Fibroblast of the conjunctiva (primary cell): ENCODE measurements around the gene SLC25A48.

ENCODE experiments used
- DNase-seq: peaks from one replicate; pipeline ENCODE4 v3.0.0-alpha.2; 2010; ENCODE audit warnings: low read depth

Gene SLC25A48, protein sequence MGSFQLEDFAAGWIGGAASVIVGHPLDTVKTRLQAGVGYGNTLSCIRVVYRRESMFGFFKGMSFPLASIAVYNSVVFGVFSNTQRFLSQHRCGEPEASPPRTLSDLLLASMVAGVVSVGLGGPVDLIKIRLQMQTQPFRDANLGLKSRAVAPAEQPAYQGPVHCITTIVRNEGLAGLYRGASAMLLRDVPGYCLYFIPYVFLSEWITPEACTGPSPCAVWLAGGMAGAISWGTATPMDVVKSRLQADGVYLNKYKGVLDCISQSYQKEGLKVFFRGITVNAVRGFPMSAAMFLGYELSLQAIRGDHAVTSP

DNA sequence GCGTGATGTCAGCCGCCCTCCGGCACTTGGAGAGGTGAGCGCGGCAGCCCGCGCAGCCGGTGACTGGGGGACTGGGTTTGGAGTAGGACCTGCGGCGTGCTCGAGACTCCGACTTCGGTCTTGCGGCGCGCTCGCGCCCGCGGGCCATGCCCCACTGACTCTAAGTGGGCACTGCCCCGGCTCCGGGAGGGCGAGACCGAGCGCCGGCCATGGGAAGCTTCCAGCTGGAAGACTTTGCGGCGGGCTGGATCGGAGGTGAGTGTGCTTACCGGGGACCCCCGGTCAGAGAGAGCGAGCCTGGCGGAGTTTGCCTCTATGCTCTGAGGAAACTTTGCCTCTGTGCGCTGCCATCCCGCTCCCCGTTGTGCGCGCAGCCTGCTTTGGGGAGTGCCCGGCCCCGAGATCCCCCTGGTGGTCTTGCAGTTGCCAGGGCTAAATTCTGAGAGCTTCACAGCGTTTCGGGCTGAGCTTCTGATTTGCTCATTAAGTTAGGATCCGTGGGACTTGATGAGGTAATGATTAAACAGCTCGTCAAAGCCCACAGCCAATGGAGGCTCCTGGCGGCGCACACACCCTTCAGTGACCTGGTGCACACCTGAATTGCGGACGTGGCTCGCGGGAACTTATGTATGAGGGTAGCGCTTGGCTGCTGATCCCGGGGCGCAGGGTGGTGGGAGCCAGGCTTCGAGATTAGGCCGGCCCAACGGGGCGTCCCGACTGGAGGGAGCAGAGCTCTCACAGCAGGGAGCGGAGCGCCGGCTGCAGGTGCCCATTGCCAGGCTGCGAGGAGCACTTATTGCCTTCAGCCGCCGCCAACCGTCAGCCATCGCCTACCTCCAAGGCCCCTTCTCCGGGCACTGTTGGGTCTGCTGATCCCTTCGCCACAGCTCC, at the start of gene SLC25A48:
TSS of gene SLC25A48 (plus strand) at position 25 of the 891 bp plus-strand sequence. CDS start at position 210, 185 bp downstream.
- DNase-seq: peak; percentile 2

DNA sequence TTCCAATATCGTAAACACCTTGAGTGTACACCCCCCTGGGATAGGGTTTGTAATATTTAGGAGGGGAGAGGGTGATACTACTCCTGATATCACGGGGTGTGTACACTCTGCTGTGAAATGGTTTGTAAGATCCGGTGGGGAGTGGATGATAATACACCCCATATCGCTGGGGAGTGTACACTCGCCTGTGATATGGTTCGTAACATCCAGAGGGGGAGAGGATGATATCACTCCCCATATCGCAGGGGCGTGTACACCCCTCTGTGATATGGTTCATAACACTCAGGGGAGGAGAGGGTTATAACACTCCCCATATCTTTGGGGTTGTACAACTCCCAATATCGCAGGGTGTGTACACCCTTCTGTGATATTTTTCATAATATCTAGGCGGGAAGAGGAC, 33.8 kb upstream of the SLC25A48 start:
- no peak for DNase-seq

DNA sequence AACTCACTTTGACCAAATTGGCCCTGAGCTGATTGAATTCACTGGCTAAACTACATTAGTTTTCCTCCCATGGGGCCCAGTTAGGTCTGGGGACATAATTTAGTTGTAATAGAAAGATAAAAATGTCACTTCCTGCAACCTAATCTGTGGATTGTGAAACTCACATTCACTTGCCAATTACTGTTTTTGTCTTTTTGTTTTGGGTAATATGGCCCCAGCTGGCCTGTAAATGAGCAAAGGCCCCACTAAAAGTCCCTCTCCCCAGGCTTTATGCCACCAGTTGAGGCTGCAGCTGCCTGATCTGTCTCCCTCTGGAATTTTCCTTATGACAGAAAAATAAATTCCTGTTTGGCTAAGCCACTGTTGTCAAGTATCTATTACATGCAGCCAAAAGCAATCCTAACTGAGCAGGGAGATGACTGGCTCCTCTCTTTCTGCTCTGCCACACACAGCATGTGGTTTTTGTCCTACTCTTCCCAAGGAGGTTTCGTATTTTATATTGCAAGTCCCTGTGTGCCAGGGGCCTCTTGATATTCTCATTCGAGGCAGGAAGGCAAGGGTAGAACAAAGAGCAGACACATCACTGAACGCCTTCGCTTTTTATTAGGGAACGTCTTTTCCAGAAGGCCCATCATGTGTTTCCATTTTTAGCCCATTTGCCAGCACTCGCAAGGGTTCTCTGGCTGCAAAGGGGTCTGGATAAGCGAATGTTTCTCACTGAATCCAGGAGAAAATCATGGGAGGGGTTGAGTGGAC, 24.1 kb upstream of the SLC25A48 start:
- no peak for DNase-seq

DNA sequence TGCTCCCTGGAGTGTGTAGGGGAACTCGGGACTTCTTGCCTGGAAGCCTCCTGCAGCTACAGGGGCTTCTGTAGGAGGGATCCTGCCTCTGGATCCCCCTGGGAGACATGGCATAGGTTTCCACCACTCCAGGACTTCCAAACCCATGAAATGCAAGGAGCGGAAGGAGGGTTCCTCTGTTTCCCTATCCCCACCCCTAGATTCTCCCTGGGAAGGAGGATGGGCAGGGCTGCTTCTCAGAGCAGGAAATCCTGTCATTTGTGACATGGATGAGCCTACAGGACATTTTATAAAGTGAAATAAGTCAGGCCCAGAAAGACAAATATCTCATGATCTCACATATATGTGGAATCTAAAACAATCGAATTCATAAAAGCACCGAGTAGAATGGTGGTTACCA, 23.5 kb upstream of the SLC25A48 start:
- no peak for DNase-seq

DNA sequence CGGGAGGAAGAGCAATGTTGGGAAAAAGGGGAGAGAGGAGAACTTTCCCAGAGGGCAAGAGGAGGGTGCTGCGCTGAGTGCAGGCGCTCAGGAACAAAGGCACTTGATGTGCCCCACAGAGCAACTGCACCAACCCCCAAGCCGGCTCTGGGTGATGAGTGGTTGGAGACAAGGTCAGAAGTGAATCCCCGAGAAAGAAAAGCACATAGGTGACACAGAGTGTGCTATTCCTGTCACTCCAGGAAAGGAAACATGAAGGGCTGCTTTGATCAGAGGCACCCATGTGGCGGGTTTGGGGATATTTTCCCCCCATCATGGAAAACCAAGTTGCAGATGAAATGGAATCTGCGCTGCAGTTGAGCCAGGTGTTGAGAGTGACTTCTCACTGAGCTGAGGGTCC, 20.7 kb upstream of the SLC25A48 start:
- no peak for DNase-seq

DNA sequence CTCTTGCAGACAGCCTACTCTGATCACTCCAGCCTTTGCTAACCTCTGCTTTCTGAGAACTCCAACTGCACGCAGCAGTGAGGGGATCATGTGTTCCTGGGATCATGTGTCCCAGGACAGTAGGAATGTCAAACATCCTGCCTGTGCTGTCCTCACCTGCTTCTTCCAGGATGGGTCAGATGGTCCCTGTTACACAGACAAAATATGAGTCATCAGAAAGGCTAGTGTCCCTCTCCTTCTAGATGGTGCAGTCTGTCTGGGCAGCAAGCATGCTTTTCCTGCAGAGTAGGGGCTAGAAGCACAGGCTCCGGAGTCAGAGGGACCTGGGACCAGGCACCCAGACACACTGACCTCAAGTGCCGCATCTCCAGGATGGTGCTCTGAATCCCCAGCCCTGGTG, 20.1 kb upstream of the SLC25A48 start:
- DNase-seq: no peak

DNA sequence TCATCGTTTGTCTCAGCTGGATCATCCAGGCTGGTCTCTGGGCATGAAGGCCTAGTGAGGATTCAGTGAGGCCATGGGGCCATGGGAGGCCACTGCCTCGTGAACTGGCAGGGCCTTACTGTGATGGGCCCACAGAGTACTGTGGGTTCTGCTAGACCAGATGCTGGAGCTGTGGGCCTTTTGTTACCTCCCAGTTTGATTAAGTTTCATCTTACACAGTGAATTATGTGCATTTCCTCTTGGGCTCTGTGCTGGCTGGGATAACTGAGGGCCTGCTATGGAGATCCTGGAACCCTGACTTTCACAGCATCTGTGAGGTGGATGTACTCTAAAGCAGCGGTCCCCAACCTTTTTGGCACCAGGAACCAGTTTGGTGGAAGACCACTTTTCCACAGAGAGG, 19.7 kb upstream of the SLC25A48 start:
- DNase-seq: no peak

DNA sequence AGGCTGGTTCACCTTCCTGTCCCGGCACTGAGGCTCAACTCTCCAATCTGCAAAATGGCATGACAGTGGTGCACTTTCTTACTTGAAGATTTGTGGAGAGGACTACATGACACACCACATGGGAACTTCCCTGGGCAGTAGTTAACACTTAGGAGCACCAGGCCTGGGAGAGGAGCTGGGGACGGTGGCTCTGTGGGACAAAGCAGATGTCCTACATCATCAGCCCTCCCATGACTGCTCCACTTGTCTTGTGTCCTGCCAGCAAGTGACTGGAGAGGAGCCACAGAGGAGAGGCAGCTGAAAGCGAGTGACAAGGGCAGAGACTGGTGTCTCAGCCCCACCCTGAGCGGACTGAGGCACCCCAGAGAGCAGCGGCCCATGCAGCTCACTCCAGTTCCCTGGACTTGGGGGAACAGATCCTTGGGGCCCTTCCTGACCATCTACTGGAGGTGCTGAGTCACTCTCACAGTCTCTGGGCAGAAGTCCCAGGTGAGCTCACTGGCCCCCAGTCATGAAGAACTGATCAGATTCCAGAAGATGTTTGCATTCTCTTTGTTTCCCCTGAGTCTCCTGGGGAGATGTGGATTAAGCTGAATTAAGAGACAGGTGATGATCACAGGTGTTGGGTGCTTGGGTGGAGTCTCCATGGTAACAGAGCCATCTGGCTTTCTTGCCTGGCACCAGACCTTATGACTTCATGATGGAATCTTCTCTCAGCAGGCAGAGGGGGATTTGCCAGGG, 13.2 kb upstream of the SLC25A48 start:
- no peak for DNase-seq

DNA sequence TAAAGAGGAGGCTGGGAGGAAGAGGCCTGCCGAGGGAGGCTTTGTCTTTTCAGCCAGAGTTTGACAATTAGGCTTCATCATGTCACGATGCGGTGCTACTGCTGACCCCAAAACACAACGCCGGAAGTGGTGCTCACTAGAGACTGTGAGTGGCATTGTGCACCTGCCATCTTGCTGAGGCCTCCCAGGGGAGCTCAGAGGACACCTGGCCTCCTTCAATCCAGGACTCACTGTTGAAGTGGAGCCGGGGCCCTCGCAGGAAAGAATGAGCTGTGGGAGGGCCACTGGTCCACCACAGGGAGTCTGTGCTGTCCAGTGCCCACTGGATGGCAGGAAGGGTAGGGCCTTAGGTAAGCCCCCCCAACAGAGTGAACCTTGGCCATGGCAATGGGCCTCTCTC, 12.7 kb upstream of the SLC25A48 start:
- DNase-seq: no peak

DNA sequence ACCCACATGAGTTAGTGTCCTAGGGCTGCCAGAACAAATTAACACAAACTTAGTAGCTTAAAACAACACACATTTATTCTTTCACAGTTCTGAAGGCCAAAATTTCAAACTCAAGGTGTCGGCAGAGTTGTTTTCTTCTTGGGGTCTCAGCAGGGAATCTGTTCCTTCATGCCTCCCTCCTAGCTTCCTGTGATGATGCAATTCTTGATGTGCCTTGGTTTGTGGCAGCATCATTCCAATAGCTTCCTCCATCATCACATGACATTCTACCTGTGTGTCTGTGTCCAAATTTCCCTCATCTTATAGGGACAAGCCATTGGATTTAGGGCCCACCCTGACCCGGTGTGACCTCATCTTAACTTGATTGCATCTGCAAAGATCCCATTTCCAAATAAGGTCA, 12.2 kb upstream of the SLC25A48 start:
- no peak for DNase-seq

DNA sequence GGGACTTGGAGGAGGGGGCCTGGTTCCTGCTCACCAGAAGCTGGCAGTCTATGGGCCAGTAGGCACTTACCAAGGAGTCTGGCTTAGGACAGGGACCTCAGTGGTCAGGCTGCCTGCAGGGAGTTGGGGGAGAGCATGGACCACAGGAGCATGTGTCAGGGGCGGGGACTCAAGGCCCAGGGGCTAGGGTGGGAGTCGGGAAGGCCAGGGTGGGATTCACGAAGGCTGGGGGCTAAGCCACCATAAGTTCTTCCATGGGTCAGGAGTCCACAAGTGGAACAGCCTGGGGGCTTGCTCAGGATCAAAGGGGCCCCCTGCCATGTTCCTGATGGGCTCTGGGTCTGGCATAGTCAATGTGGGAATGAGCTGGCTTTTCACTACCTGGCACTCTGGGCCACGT, 11.5 kb upstream of the SLC25A48 start:
- no peak for DNase-seq

DNA sequence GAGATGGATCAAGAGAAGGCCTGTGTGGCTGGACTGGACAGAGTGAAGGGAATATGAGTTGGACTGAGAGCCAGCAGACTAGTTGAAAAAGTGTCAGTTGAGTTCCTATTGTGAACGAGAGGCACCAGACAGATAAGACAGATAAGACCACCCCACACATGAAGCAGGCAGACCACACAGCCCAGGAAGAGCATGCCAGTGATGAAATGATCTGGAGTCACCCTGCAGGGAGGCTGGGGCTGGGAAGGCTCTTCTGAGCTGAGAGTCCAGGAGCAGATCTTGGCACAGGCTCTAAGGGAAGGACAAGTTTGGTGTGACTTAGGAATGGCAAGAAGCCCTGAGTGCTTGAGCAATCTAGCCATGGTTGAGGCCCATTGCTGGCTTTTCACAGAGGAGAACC, 10.6 kb upstream of the SLC25A48 start:
- DNase-seq: no peak

DNA sequence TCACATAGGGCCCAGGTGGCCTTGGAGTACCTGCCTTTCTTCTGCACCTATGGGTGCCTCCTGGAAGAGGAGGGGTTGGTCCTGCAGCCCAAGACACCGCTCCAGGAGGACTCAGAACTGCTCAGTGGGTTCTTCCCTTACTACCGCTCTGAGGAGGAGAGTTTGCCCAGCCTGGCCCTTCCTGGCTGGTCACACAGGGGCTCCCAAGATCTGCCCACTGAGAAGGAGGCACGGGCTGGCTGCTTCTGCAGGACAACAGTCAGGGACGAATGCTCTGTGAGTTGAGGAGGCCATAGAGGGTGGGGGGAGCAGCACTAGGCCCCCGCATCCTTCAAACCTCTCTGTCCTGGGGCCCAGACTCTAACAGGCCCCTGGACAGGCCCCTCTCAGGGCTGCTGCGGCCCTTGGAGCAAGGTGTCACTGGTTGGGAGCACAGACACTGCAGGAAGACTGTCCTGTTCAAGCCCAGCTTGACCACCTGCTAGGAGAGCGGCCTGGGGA, 9.9 kb upstream of the SLC25A48 start:
- DNase-seq: no peak

DNA sequence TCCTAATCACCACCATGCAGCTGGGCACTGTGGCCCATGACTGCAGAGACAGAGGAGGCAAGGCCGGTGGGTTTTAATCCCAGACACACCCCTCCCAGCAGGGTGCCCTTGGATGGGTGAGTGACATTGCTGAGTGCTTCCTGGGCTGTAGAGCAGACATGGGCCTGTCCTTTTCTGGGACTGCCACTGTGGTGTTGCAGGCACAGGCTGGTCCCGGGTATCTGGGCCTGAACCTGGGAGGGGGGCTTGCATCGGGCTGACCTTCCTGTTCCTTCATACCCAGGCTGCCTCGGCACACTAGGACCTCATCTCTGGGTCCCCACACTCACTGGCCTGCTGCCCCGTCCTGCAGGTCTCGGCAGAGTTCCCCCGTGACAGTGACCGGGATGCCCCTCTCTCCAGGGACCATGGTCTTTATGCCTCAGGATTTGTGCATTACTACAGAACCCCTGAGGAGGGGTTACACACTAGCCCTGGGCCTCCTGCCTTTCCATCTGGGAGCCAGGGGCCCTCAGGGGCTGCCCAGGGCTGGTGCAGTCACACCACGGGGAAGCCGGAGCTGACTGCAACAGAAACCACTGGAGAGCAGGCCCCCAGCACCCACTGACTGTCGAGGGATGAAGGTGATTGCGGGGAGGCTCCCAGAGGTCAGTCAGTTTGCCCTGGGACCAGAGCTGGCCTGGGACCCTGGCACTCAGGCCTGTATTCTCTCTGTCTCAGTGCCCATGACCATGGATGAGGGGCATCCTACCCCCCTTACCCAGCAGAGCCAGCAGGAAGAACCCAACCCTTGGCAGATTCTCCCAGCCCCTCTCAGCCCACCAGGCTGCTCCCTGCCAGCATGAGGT, 8.9 kb upstream of the SLC25A48 start:
- DNase-seq: no peak

DNA sequence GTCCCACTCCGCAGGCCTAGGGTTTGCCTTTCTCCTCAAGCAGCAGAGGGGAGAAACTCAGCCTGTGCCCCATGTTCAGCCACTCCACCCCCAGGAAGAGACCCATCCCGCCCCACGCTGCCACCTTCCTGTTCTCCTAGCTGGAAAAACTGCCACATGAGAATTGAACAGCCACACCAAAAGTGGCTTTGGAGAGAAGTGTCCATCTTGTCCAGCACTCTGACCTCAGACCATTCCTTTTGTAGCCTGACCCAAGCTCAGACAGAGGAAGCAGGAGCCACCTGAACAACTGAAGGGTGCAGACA, 8.3 kb upstream of the SLC25A48 start:
- no peak for DNase-seq

DNA sequence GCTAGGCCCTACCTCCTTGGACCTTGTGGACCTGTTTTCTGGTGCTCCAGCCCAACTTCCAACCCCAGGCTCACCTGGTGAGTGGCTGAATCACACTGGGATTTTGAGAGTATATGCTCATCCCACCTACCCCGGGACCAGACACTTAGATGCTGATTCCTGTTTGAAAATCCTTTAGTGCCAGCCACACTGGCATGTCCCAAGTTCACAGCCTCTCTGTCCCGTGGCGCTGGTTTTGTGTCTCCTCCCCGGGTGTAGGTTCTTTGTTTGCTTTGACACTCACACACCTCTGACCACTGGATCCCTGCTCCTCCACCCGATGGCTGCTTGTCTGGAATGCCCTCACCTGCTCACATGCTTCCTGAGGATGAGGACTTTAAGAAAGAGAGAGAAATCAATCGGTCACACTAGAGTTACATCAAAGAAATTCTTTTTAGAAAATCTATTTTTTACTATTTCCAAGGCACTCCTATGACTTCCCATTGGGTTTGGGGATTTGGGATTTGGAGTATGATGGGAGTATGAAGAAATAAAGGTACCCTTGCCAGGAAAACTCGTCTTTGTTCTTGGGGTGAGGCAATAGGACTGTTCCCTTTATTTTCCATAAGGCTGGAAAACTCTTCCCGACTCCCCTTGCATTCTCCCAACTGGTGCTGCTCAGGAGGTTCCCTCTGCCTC, 7.3 kb upstream of the SLC25A48 start:
- no peak for DNase-seq

DNA sequence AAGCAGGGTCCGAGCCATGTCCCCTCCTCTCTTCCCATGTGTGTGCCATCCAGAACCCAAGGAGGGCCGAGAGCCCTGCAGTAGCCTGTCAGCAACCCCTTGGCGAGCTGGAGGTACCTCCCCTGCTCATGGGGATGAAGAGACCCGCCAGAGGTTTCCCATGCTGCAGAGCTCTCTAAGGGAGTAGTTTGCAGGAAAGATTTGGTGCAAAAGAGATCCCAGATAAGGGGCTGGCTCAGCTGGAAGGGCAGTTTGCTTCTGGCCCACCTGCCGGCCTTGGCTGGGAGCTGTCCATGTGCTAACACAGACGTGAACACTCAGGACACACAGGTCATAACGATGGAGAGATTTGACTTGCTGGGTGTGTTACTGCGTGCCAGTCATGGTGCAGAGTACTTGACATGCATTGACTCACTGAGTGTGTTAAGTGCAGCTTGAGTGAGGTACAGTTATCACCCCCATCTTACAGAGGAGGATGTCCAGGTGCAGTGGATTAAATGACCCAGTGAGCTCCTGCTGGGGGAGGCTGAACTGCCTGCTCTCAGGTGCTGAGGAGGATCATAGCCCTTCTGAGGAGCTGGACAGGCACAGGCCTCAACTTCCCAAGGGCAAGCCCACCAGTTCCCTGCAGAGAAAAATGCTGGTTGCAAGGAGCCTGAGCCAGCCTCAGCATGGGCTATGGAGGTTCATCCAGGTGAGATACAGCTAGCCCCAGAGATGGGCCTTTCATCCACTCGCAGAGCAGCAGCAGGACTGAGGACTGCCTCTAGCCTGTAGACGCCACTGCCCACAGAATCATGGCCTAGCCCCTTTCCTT, 6.3 kb upstream of the SLC25A48 start:
- no peak for DNase-seq

DNA sequence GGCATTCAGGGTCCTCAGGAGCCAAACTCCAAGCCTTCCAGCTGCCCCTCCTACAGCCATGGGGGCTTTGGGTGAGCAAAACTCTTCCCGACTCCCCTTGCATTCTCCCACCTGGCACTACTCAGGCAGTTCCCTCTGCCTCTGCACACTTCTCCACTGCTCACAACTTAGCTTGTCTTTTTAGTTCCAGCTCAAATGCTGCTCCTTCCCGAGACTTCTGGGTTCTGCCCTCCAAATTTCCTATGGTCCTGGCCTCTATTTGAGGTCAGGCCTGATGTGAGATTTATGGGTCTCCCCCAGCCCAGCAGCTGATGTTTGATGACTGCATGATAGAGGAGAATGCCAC, 5.7 kb upstream of the SLC25A48 start:
- DNase-seq: no peak

DNA sequence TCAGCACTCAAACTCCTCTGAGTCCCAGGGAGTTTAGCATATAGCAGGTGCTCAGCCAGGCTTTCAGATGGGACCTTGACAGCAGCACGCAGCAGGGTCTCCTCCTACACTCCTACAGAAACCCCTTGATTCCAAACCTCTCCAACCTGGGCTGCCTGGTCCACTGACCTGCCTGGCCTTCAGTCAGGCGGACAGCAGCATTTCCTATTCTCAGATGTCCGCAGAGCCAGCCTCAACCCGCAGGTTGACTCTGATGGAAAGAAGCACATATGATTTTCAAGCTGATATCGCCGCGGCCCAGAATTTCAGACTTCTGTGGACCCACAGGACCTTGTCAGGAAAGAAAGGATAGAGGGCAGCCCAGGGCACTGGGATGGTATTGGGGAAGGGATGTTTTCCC, 5.3 kb upstream of the SLC25A48 start:
- DNase-seq: no peak
